RKO (cell line): Measurements from ENCODE around the gene PHYKPL.
"Not testable (repeated sequence)": the region's sequence is repeated elsewhere in the genome, so short reads cannot be mapped to it uniquely, and the experiment has no call there.

Experiments used
- DNase-seq: peaks from one replicate; pipeline ENCODE4 v3.0.0-alpha.2; 2016; ENCODE audit warnings: low spot score

Gene PHYKPL

DNA sequence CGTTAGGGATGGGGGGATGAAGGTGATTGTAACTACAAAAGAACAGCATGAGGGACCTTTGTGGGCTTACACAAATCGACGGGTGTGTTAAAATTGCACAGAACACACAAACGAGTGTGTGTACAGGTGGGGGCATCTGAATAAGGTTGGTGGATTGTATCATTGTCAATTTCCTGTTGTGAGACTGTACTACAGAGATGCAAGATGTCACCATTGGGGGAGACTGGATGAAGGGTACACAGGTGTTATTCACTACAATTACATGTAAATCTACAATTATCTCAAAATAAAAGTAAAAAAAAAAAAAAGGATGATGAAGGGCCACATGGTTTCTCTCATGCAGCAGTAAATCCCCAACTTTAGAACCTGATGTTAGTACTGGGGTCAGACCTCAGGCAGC lies 31.4 kb upstream of the PHYKPL start:
- no peak for DNase-seq

DNA sequence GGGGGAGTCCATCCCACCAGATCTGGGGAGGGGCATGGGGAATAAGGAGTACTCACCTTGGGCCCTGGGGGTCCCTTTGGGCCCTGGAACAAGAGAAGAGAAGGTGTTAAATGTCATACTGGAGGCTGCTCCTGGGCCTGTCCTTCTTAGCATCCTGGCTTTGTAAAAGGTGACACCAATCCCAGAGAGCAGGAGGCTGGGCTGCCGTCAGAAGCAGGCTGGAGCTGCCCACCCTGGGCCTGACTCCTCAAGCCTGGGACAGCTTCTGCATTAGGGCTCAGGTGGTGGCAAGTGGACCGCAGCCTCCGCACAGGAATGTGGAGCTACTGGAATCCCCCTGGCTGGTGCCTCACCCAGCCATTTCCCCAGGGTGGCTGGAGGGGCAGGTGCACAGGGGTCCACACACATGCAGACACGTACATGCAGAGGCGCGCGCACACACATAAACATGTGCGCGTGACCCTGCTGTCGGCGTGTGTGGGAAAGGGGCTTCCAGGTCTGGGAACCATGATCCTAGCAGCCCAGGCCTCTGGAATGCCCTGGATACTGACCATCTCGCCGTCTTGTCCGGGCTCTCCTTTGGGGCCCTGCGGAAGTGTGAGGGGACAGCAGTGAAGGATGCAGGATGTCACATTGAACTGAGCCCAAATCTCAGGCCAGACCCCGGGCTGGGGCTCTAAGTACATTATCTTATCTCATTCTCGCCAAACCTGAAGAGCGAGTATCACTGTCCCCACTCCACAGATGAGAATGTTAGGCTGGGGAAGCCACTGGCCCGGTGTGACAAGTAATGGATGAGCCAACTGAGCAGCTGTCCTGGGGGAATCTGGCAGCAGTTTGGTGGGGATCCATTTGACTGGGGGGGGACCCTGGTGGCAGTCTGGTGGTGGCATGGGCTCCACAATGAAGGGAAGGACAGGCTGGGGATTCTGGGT lies 29.3 kb upstream of the PHYKPL start:
- no peak for DNase-seq

DNA sequence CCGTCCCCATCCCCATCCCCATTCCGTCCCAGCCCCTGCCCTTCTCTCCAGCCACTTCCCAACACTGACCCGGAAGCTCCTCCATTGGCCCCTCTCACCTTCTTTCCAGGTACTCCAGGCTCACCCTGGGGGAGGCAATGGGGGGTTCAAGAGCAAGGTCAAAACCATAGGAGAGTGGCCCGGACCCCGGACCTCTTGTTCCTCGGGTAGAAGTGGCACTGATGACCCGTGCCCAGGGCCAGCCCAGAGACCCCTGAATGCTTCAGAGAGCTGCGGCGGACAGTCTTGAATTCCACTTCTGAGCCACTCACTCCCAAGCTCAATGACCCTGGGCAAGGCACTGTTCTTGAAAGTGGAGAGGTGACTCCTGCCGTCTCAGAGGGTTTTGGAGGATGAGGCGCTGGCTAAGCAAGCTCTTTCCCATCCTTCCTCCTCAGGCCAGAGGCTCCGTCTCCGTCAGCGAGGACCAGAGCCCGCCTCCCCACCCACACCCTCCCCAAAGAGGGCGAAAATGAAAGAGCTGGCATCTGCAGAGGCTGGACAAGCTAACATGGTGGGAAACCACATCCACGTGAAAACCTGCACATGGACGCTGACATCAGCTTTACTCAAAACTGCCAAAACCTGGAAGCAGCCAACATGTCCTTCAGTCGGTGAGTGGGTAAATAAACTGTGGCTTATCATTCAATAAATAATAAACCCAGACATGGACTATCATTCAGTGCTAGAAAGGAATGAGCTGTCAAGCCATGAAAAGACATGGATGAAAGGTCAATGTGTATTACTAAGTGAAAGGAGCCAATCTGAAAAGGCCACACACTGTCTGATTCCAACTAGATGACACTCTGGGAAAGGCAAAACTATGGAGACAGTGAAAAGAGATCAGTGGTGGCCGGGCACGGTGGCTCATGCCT lies 27.3 kb upstream of the PHYKPL start:
- no peak for DNase-seq

DNA sequence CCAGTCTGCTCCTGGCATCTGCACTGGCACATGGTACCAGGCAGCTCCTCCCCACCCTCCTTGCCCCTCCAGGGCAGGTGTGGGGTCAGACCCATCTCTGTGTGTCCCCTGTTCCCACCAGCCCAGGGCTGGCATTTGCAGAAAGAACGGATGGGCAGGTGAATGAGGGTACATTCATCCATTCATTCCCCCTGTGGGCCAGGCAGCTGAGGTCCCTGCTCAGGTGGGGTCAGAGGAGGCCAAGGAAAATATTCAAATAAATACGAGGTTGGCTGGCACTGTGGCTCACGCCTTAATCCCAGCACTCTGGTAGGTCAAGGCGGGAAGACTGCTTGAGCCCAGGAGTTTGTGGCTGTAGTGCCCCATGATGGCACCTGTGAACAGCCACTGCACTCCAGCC lies 25.0 kb upstream of the PHYKPL start:
- DNase-seq = no peak

DNA sequence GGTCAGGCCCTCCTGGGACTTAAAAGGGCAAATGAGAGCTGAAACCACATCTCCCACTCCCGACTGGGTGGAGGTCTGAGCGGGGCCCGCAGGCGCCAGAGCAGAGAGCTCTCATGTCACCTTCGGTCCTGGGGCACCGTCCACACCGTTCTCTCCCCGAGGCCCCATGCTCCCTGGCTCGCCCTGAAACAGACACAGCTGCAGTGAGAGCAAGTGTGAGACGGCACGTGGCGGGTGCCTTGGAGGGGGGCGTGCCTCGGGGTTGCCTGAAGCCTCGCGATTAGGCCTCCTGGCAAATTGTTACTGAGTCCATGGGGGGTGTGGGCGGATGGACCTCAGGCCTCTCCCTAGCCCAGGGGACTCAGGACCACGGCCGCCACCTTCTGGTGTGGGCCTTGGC lies 24.1 kb upstream of the PHYKPL start:
- no peak for DNase-seq

DNA sequence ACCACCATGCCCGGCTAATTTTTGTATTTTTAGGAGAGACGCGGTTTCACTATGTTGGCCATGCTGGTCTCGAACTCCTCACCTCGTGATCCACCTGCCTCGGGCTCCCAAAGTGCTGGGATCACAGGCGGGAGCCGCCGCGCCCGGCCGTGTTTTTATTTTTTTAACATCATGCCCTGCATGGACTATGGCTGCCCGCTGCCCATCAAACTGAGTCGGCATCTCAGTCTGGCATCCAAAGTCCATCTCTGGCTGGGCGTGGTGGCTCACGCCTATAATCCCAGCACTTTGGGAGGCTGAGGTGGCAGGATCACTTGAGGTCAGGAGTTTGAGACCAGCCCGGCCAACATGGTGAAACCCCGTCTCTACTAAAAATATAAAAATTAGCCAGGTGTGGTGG lies 21.0 kb upstream of the PHYKPL start:
- not testable (repeated sequence) for DNase-seq

DNA sequence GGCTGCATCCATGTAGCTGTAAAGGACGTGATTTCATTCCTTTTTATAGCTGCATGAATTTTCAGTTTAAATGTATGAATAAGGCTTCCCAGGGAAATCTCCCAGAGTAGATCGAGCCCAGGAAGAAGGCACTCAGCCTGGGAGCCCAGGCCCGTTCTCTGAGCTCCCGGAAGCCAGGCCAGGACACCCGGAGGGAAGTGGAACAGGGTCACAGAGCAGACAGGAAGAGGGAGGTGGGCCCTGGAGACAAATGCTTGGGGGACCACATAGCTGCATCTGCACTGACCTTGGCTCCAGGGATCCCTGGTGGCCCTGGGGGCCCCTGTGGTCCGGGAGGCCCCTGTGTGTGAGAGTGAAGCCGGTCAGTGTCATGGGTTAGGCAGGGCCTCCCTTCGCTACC lies 19.7 kb upstream of the PHYKPL start:
- DNase-seq = no peak

DNA sequence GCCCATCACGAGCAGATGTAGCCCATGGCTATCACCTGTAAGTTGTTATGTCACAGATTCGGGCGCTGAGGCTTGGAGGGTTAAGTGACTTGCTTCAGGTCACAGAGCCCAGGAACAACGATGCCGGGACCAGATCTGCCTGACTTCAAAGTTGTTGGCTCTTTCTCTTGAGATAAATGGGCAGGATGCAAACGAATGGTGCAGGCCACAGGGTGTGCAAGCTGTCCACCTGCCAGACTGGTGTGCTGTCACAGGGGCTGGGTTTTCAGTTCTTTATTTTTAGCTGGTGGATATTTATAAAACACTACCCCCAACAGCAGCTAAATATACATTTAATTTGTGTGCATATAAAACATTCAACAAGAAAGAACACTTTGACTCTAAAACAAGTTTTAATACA lies 17.7 kb upstream of the PHYKPL start:
- no peak for DNase-seq

DNA sequence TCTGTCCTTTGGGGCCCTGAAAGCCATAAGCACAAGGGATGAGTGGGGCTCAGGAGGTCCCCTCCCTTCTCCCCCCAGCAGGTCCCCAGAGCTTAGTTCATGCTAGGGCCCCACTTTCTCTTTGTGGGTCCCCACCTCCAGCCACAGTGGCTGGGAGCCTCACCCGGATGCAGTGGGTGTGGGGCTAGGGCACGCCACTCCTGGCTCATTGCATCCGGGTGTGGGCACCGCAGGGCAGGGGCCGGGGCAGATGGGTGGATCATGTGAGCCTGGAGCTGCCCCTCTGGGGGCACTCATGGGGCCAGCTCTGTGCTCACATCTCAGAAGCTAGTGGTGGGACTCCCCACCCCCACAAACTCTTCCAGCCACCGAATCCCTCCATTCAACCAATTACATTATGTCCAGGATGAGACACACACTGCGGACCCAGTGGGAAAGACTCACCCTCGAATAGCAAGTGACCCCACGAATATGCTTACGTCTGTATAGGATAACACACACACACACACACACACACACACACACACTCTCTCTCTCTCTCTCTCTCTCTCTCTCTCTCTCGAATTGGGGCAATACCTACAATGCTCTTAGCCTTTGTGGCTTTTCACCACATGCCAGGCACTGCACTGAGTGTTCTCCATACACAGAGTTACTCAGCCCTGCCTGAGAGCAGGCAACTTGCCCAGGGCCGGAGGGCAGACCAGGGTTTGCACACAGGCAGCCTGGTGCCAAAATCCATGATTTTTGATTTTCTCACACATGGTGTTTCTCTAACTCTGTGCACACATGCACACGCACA lies 16.8 kb upstream of the PHYKPL start:
- no peak for DNase-seq

DNA sequence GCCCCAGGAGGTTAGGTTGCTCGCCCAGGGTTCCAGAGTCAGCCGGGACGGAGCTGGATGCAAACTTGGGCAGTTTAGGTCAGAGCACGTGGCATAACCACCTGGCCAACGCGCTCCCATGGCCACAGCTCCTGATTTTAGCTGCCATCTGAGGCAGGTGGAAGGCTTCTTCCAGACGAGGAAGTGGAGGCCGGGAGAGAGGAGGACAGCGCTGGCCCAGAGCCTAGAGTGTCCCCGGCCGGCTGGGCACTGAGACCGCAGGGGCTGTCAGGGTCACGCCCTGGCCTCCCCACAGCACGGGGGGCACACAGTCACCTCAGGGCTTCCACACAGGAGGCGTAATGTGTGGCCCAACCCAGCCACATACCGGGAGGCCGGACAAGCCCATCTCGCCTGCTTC lies 16.1 kb upstream of the PHYKPL start:
- DNase-seq = no peak

DNA sequence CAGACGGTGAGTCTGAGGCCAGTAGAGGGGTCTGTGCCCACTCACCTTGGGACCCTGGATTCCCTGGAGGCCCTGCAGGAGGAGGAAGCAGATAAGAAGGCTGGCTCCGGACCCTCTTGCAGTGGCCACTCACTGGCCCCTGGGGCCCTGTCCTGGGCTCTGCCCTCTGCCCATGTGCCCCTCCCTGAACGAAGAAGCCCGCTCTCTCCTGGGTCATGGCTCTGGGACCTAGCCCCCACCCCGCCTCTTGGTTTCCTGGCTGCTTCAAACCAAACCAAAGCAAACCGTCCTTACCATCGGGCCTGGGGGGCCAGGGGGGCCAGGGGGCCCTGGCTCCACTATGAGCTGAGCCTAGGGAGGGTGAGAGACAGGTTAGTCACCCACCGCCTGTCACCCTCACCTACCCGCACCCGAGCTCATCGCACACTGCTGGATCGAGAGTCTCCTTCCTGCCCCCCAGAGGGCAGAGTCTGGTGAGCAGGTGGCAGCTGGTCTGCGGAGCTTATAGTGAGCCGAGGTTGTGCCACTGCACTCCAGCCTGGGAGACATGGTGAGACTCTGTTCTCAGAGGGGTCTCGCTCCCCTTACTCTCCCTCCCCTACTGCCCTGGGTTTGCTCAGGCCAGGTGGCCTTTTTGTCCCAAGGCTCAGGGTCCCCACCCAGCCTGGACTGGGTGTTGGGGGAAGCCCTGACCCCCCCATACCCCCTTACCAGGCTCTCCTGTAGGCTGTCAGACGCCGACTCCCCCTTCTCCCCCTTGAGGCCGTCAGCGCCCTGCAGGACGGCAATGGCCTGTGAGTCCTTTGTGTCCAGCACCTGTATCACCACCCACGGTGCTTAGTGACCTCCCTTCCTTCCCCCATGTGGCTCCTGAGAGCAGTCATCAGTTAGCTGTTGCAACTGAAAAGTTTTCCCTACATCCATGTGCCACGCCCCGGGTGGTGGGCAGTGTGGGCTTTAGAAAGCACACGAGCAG lies 15.2 kb upstream of the PHYKPL start:
- DNase-seq = no peak

DNA sequence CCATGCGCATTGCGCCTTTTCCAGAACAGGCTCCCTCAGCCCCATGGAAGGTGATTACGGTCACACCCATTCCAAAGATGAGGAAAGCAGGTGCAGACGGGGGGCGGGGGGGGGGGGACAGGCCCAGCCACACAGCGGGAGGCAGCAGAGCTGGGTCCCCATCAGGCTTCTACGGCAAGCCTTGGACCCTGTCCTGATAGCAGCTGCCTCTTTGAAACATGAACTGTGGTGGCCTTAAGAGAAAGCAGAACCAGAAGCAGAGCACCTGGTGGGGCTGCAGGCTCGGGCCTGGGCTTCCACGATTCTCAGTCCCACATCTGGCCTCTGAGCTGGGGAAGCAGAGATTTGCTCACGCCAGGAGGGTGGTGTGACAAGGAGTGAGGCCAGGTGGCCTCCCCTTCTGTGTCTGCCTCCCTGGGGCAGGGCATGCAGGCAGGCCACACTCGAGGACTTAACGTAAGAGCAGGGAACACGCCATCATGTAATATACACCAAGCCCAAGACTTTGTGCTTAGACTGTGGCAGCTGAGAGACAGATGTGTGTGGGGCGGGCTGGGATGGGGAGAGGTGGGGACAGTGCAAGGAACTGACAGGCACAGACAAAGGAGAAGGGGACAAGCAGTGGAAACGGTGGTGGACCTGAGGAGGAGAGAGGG lies 14.2 kb upstream of the PHYKPL start:
- DNase-seq = no peak

DNA sequence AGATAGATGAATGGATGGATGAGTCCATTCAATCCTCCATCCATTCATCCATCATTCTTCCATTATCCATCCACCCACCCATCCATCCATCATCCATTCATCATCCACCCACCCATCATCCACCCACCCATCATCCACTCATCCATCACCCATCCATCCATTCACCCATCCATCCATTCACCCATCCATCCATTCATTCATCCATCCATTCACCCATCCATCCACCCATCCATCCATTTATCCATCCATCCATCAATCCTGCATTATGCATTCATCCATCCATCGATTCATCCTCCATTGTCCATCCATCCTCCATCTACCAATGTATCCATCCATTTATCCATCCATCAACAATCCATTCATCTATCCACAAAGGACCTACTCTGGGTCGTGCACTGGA lies 12.8 kb upstream of the PHYKPL start:
- no peak for DNase-seq

DNA sequence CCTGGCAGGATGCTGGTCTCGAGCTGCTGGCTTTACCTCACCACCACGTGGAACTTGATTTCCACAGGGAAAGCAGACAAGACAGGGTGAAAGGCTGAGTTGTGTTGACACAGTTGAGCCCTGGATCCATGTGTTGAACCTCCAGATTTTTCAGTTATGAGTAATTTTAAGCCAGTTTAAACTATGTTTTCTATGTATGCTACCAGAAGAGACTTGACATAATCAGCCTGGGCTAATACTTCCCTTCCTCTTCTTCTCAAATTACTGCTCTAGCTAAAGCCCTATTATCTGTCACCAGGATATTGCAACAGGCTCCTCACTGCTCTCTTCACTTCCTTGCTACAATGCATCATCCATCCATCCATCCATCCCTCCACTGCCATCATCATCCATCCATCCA lies 12.0 kb upstream of the PHYKPL start:
- no peak for DNase-seq

DNA sequence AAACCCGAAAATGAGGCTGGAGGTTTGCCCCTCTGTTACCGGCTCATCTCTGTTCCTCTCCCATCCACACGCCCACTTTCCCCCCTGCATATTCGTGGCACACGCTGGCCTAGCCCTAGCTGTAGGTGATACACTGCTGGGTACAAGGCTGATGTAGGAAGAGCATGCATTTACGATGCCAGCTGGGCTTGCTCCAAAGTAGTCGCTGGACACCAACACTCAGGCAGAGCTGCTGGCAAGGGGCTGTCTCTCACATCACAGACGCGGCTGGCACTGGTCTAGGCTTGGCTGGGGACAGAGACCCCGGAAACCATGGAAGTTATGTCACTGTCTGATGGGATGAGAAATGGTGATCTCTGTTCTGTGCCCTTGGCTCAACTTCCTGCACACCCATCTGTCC lies 9.8 kb upstream of the PHYKPL start:
- no peak for DNase-seq

DNA sequence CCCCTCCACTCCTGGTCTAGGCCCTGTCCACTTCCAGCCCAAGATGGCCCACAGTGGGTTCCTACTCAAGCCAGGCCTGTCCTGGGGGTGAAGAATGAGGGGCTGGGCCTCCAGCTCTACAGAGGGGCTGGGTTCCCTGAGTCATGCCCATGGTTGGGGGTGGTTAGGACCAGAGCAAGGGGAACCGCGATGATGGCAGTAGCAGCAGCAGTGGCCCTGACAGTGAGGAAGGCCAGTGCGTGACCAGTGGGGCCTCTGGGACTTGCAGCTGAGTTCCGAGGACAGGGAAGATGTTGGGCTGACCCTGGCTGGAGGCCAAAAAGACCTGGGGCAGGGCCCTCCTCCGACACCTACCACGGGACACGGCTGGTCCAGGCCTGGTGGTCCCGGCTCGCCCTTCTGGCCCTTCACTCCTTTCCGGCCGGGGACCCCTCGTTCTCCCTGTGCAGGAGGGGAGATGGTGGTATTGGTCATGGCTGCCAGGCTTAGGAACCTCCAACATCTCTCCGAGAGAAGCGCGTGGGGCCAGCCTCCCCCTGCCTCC lies 9.2 kb upstream of the PHYKPL start:
- no peak for DNase-seq

DNA sequence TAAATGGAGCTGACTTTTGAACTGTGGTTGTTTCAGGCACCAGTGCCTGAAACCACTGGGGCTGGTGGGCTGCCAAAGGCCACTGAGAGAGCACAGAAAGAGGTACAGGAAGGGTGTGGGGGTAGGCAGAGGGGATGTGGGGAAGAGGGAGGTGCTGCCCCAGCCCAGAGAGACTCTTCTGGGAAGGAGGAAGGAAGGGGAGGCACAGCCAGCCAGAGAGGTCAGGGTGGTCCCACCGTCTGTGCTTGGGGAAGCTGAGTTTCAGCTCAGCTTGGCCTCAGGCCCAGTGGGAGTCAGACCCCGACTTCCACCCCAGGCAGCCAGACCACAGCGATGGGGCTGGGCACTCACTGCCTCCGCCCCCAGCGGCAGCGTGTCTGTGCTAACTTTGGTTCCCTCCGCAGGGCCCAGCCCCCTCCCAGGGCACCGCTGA lies 8.6 kb upstream of the PHYKPL start:
- DNase-seq = no peak

DNA sequence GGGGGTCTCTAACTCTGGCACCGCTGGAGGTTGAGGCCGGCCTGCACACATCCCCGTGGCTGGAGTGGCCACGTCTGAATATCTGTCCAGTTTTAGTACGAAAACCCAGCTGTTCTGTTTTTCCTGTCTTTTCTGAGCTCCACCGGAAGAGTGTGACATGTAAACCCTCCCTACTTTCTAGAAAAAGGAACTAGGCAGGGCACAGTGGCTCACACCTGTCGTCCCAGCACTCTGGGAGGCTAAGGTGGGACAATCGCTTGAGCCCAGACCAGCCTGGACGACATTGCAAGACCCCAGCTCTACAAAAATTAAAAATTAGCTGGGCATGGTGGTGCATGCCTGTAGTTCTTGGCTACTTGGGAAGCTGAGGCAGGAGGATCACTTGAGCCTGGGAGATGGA lies 8.2 kb upstream of the PHYKPL start:
- DNase-seq = no peak

DNA sequence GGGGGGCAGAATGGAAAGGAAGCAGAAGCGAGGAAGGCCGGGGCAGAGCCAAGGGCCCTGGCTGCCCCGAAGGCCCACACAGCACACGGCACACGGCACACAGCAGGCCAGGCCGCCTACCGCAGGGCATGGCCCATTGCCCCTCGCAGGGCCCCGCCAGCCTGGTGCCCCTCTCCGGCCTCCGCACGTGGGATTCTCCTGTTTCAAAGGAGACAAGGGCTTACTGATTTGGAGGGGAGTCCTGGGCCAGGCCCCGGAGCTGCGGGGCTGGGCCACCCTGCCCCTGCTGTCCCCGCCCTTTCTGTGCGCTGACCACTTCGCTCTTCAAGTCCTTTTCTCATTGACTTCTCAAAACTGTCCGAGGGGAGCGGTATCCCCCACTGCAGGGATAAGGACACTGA lies 7.7 kb upstream of the PHYKPL start:
- DNase-seq = no peak

DNA sequence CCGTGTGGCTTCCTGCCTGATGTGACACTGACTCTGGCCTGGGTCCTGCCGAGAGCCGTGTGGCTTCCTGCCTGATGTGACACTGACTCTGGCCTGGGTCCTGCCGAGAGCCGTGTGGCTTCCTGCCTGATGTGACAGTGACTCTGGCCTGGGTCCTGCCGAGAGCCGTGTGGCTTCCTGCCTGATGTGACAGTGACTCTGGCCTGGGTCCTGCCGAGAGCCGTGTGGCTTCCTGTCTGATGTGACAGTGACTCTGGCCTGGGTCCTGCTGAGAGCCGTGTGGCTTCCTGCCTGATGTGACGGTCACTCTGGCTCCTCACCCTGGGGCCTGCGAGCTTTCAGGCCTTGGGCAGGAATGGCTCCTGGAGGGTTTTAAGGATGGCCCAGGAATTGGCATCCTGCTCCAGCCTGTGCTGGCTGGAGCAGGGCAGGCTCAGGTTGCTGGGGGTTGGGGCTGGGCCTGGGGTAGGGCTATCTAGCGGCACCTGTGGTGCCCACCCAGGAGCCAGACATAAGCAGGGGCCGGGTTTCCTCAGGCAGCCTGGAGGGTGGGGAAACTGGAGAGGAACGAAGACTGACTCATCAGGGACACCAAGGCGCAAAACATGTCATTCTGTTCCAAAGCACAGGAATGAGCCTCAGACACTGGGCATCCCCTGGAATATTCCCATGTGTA lies 7.2 kb upstream of the PHYKPL start:
- not testable (repeated sequence) for DNase-seq
